Parathyroid adenoma (tissue), 2 donors: Measurements from ENCODE around the gene DDX59.

ENCODE experiments used
- H2AFZ ChIP-seq: fragments of 300-600 bp; sonication (generic); one replicate; pipeline ENCODE4 v1.7.0; 2017; ENCODE audit warnings: antibody characterized with exemption, mild to moderate bottlenecking
- H3K27ac ChIP-seq: fragments of 300-600 bp; sonication (generic); one replicate; pipeline ENCODE4 v1.7.0; 2017
- H3K27me3 ChIP-seq: fragments of 300-600 bp; sonication (generic); one replicate; pipeline ENCODE4 v1.7.0; 2017; ENCODE audit warnings: low read length; ENCODE audit not compliant: control insufficient read depth, insufficient read depth
- H3K36me3 ChIP-seq: fragments of 300-600 bp; sonication (generic); one replicate; pipeline ENCODE4 v1.7.0; 2017; ENCODE audit warnings: low read length; ENCODE audit not compliant: control insufficient read depth, insufficient read depth
- H3K4me1 ChIP-seq: fragments of 300-600 bp; sonication (generic); one replicate; pipeline ENCODE4 v1.7.0; 2017; ENCODE audit warnings: control low read depth
- H3K4me2 ChIP-seq: fragments of 300-600 bp; sonication (generic); one replicate; pipeline ENCODE4 v1.7.0; 2017; ENCODE audit warnings: low read length
- H3K4me3 ChIP-seq: fragments of 300-600 bp; sonication (generic); one replicate; pipeline ENCODE4 v1.7.0; 2017; ENCODE audit warnings: low read depth, low read length
- H3K79me2 ChIP-seq: fragments of 300-600 bp; sonication (generic); one replicate; pipeline ENCODE4 v1.7.0; 2017; ENCODE audit warnings: control low read depth
- H3K9ac ChIP-seq: fragments of 300-600 bp; sonication (generic); one replicate; pipeline ENCODE4 v1.7.0; 2017; ENCODE audit warnings: mild to moderate bottlenecking
- H3K9me3 ChIP-seq: fragments of 300-600 bp; sonication (generic); one replicate; pipeline ENCODE4 v1.7.0; 2017; ENCODE audit warnings: low read length; ENCODE audit not compliant: control insufficient read depth
- TF ChIP-seq, protein P1 (sequence below): fragments of 300-600 bp; sonication (generic); IDR thresholded peaks from one replicate; pipeline ENCODE4 v1.7.0; 2017; ENCODE audit warnings: antibody characterized with exemption, mild to moderate bottlenecking
- donor health status: primary hyperparathyroidism.

Gene DDX59

DNA sequence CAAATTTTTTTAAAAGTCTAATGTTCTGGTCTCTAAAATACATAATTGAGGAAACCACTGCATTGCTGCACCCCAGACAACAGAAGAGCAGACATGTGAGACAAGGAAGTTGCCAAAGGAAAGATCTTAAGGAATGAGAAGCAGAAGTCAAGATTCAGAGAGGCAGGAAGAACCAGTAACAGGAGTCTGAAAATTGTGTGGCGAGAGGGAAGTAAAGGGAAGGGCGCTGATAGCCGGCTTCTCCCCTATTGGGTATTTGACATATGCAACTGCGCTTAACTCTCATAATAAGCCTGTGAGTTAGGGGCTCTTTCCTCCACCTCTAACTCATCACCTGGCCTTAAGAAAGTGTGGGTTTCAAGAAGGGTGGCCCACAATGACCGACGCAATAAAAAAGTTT, 27.2 kb downstream of the DDX59 start:
- peaks cover 2% of the 10 kb centered on the region for H3K4me1 ChIP-seq
- H3K27me3 ChIP-seq, result no peaks in the 10 kb centered on the region
- no peak overlapping the region for H3K9ac ChIP-seq
- no peak overlapping the region for H3K4me2 ChIP-seq
- no peaks in the 10 kb centered on the region for H3K79me2 ChIP-seq
- H3K4me3 ChIP-seq, result no peak overlapping the region
- H3K9me3 ChIP-seq, result no peaks in the 10 kb centered on the region
- TF ChIP-seq, protein P1, sequence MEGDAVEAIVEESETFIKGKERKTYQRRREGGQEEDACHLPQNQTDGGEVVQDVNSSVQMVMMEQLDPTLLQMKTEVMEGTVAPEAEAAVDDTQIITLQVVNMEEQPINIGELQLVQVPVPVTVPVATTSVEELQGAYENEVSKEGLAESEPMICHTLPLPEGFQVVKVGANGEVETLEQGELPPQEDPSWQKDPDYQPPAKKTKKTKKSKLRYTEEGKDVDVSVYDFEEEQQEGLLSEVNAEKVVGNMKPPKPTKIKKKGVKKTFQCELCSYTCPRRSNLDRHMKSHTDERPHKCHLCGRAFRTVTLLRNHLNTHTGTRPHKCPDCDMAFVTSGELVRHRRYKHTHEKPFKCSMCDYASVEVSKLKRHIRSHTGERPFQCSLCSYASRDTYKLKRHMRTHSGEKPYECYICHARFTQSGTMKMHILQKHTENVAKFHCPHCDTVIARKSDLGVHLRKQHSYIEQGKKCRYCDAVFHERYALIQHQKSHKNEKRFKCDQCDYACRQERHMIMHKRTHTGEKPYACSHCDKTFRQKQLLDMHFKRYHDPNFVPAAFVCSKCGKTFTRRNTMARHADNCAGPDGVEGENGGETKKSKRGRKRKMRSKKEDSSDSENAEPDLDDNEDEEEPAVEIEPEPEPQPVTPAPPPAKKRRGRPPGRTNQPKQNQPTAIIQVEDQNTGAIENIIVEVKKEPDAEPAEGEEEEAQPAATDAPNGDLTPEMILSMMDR, result no peak
- no peaks in the 10 kb centered on the region for H3K36me3 ChIP-seq
- H3K27ac ChIP-seq, result no peak overlapping the region
- no peak overlapping the region for H2AFZ ChIP-seq

DNA sequence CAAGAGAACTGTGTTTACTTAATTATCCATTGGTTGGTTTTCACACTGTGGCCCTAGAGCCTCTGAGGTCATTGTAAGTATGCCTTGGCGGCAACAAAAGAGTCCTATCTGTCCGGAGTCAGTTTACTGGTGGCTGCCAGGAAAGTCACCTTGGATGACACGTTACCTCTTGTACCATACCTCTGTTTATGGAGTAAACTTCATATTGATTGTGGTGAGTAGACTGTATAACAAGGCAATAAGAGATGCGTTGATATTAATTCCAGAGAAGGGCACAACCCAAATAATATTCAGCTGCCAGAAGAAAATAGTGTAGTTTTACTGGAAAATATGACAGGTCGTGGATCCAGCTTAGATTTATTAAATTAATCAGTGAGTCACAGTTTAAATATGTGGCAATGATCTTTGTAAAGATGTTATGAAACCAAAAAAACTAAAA, 28.7 kb downstream of the DDX59 start:
- H3K9ac ChIP-seq, result no peak overlapping the region
- H3K79me2 ChIP-seq, result no peaks in the 10 kb centered on the region

DNA sequence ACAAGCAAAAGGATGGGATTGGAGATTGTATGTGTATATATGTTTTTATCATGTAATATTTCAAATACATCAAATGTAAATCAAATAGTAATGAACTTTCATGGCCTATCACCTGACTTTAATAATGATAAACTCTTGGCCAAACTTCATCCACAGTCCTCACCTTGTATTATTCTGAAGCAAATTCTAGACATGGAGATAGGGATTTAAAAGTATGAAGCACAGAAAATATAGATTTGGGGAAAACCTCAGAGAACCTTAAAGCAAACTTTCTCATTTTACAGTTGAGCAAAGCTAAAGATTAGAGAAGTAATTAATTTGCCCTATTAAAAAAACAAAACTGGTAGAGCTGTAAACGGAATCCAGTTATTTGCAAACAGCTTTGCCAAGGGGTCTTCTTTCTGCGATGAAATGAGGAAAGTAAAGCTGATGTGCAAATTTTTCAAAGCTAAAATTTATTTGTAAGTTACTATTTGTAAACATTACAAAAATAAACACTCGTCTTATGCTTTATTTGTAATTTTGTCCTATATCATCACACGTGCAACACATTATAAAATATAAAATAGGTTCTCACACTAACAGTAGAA, 29.2 kb downstream of the DDX59 start:
- H3K4me1 ChIP-seq, result peaks cover 2% of the 10 kb centered on the region
- H3K4me3 ChIP-seq, result no peak overlapping the region
- no peaks in the 10 kb centered on the region for H3K27me3 ChIP-seq
- no peak overlapping the region for H3K9ac ChIP-seq
- H3K9me3 ChIP-seq, result no peaks in the 10 kb centered on the region
- H3K4me2 ChIP-seq, result no peak overlapping the region
- H3K79me2 ChIP-seq, result no peaks in the 10 kb centered on the region
- no peak overlapping the region for H2AFZ ChIP-seq
- TF ChIP-seq, protein P1, result no peak
- no peak overlapping the region for H3K27ac ChIP-seq
- H3K36me3 ChIP-seq, result no peaks in the 10 kb centered on the region

More for the DNA sequence above, 28.7 kb downstream of the DDX59 start:
- TF ChIP-seq, protein P1, result no peak
- H3K36me3 ChIP-seq, result no peaks in the 10 kb centered on the region
- no peak overlapping the region for H3K4me3 ChIP-seq
- H3K27ac ChIP-seq, result no peak overlapping the region
- H3K4me2 ChIP-seq, result no peak overlapping the region
- H3K9me3 ChIP-seq, result no peaks in the 10 kb centered on the region
- no peaks in the 10 kb centered on the region for H3K27me3 ChIP-seq
- H2AFZ ChIP-seq, result no peak overlapping the region
- peaks cover 2% of the 10 kb centered on the region for H3K4me1 ChIP-seq

GRCh38 chr1:200638073-200638472, 31.6 kb downstream of the DDX59 start:
- TF ChIP-seq, protein P1, result no peak
- H3K36me3 ChIP-seq, result no peaks in the 10 kb centered on the region
- H3K79me2 ChIP-seq, result no peaks in the 10 kb centered on the region
- H3K4me3 ChIP-seq, result no peak overlapping the region
- no peak overlapping the region for H2AFZ ChIP-seq
- peaks cover 2% of the 10 kb centered on the region for H3K4me1 ChIP-seq
- no peak overlapping the region for H3K27ac ChIP-seq
- no peaks in the 10 kb centered on the region for H3K27me3 ChIP-seq
- H3K9ac ChIP-seq, result no peak overlapping the region
- no peaks in the 10 kb centered on the region for H3K9me3 ChIP-seq
- H3K4me2 ChIP-seq, result no peak overlapping the region

DNA sequence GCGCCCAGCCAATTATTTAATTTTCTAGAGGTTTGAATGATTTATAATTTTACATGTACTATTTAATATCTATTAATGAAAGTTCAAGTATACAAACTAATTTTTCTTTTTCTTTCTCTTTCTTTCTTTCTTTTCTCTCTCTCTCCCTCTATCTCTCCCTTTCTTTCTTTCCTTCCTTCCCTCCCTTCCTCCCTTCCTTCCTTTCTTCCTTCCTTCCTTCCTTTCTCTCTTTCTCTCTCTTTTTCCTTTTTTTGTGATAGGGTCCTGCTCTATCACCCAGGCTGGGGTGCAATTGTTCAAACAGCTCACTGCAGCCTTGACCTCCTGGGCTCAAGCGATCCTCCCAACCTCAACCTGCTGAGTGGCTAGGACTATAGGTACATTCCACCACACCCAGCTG, 33.0 kb downstream of the DDX59 start:
- H3K27me3 ChIP-seq, result no peaks in the 10 kb centered on the region
- TF ChIP-seq, protein P1, result no peak
- no peaks in the 10 kb centered on the region for H3K36me3 ChIP-seq
- H3K9ac ChIP-seq, result no peak overlapping the region
- H2AFZ ChIP-seq, result no peak overlapping the region
- H3K79me2 ChIP-seq, result no peaks in the 10 kb centered on the region
- H3K4me2 ChIP-seq, result no peak overlapping the region
- no peak overlapping the region for H3K27ac ChIP-seq
- H3K4me1 ChIP-seq, result peaks cover 2% of the 10 kb centered on the region
- no peak overlapping the region for H3K4me3 ChIP-seq
- no peaks in the 10 kb centered on the region for H3K9me3 ChIP-seq
